ENCODE measurements around the gene IL18RAP.

DNA sequence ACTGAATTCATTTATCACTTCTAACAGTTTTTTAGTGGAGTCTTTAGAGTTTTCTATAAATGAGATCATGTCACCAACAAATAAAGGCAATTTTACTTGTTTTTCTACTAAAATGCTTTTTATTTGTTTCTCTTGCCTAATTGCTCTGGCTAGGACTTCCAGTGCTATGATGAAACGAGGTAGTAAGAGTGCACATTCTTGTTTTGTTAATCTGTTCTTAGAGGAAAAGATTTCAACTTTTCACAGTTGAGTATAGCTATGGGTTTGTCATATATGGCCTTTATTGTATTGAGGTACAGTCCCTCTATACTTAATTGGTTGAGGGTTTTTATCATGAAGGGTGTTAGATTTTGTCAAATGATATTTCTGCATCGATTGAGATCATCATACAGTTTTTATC, 5.6 kb downstream of the IL18RAP start:
- TF ChIP-seq, protein P1, sequence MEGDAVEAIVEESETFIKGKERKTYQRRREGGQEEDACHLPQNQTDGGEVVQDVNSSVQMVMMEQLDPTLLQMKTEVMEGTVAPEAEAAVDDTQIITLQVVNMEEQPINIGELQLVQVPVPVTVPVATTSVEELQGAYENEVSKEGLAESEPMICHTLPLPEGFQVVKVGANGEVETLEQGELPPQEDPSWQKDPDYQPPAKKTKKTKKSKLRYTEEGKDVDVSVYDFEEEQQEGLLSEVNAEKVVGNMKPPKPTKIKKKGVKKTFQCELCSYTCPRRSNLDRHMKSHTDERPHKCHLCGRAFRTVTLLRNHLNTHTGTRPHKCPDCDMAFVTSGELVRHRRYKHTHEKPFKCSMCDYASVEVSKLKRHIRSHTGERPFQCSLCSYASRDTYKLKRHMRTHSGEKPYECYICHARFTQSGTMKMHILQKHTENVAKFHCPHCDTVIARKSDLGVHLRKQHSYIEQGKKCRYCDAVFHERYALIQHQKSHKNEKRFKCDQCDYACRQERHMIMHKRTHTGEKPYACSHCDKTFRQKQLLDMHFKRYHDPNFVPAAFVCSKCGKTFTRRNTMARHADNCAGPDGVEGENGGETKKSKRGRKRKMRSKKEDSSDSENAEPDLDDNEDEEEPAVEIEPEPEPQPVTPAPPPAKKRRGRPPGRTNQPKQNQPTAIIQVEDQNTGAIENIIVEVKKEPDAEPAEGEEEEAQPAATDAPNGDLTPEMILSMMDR (conservative IDR thresholded peaks at IDR 0.05; ENCODE audit: low read depth, low read length) = no peak
- no peak for TF ChIP-seq EZH2 (IDR thresholded peaks at IDR 0.05; ENCODE audit: borderline replicate concordance, low read depth, low read length, poor library complexity, severe bottlenecking)
